Measurements from ENCODE around the gene CCDC185. TPM values are rescaled to one million over a fixed set of nuclear protein-coding genes. Genes with fewer than 3 reads are reported as not detected.

The CCDC185 gene
- total RNA-seq, 3 donors from 2014 or later = not detected

- H3K9me3 ChIP-seq = no peaks in the 10 kb centered on the region
- H3K4me1 ChIP-seq = no peaks in the 10 kb centered on the region
- intact Hi-C loops (cut with DNase I; ENCODE audit: low total_unique reads) = no loop called here
- no peaks in the 10 kb centered on the region for H3K27me3 ChIP-seq
- no peaks in the 10 kb centered on the region for H3K36me3 ChIP-seq
- H3K27ac ChIP-seq = no peak overlapping the region
- TF ChIP-seq POLR2A (IDR thresholded peaks at IDR 0.05) = no peak
- TF ChIP-seq POLR2AphosphoS5 (IDR thresholded peaks at IDR 0.05) = no peak
- no peak for TF ChIP-seq CTCF (IDR thresholded peaks at IDR 0.05)
- DNase-seq (ENCODE audit: low spot score in 2 of 2) = no peak
- H3K4me3 ChIP-seq = no peak overlapping the region
These were observed 45.6 kb upstream of the CCDC185 start for GRCh38 chr1:223347583-223347982.

GRCh38 chr1:223348439-223348838 lies 44.8 kb upstream of the CCDC185 start:
- Histone ChIP-seq H3K27ac (no peak overlapping the region), H3K4me3 (no peak overlapping the region), H3K4me1 (no peaks in the 10 kb centered on the region), H3K36me3 (no peaks in the 10 kb centered on the region), H3K9me3 (no peaks in the 10 kb centered on the region), H3K27me3 (no peaks in the 10 kb centered on the region)
- TF ChIP-seq CTCF (IDR thresholded peaks at IDR 0.05) = no peak
- no peak for TF ChIP-seq POLR2A (IDR thresholded peaks at IDR 0.05)
- TF ChIP-seq POLR2AphosphoS5 (IDR thresholded peaks at IDR 0.05) = no peak
- no peak for DNase-seq (ENCODE audit: low spot score in 2 of 2)
- intact Hi-C loops (cut with DNase I; ENCODE audit: low total_unique reads) = no loop called here

GRCh38 chr1:223349241-223349640 lies 44.0 kb upstream of the CCDC185 start:
- no peaks in the 10 kb centered on the region for H3K4me1 ChIP-seq
- no peak overlapping the region for H3K27ac ChIP-seq
- no peaks in the 10 kb centered on the region for H3K36me3 ChIP-seq
- no peak overlapping the region for H3K4me3 ChIP-seq
- TF ChIP-seq CTCF (IDR thresholded peaks at IDR 0.05) = no peak
- no peaks in the 10 kb centered on the region for H3K27me3 ChIP-seq
- no peaks in the 10 kb centered on the region for H3K9me3 ChIP-seq
- no peak for DNase-seq (ENCODE audit: low spot score in 2 of 2)
- intact Hi-C loops (cut with DNase I; ENCODE audit: low total_unique reads) = no loop called here

- Histone ChIP-seq H3K9me3 (no peaks in the 10 kb centered on the region), H3K4me3 (no peak overlapping the region), H3K27me3 (no peaks in the 10 kb centered on the region), H3K36me3 (no peaks in the 10 kb centered on the region), H3K4me1 (no peaks in the 10 kb centered on the region), H3K27ac (no peak overlapping the region)
- no peak for TF ChIP-seq POLR2AphosphoS5 (IDR thresholded peaks at IDR 0.05)
- no peak for TF ChIP-seq POLR2A (IDR thresholded peaks at IDR 0.05)
- no peak for TF ChIP-seq CTCF (IDR thresholded peaks at IDR 0.05)
- intact Hi-C loops (cut with DNase I; ENCODE audit: low total_unique reads) = no loop called here
- DNase-seq (ENCODE audit: low spot score in 2 of 2) = no peak
These were observed 42.8 kb upstream of the CCDC185 start for GRCh38 chr1:223350361-223350908.

GRCh38 chr1:223352944-223353343 lies 40.3 kb upstream of the CCDC185 start:
- Histone ChIP-seq H3K27ac (no peak overlapping the region), H3K4me1 (no peaks in the 10 kb centered on the region), H3K27me3 (no peaks in the 10 kb centered on the region), H3K36me3 (no peaks in the 10 kb centered on the region), H3K4me3 (no peak overlapping the region), H3K9me3 (no peaks in the 10 kb centered on the region)
- TF ChIP-seq CTCF (IDR thresholded peaks at IDR 0.05) (no peak), POLR2A (IDR thresholded peaks at IDR 0.05) (no peak), POLR2AphosphoS5 (IDR thresholded peaks at IDR 0.05) (no peak)
- DNase-seq (ENCODE audit: low spot score in 2 of 2) = no peak
- intact Hi-C loops (cut with DNase I; ENCODE audit: low total_unique reads) = no loop called here
